Suprapubic skin (tissue), 4 donors: ENCODE data around the gene ITGAE.
"Not testable (repeated sequence)": the region's sequence is repeated elsewhere in the genome, so short reads cannot be mapped to it uniquely, and the experiment has no call there.

Experiments used
- EP300 ChIP-seq: sonication (generic); formaldehyde crosslinking; IDR thresholded peaks from one replicate; pipeline ENCODE4 v1.6.1; 2017; ENCODE audit warnings: antibody characterized with exemption
- POLR2A ChIP-seq, 2 donors: fragments of 450-650 bp; IDR thresholded peaks; one replicate each; pipeline ENCODE4 v1.6.1; 2017; ENCODE audit warnings: antibody characterized with exemption in 2 of 2, mild to moderate bottlenecking in 2 of 2, moderate library complexity in 2 of 2
- POLR2AphosphoS5 ChIP-seq, 3 donors: sonication (generic); formaldehyde crosslinking; IDR thresholded peaks; one replicate each; pipeline ENCODE4 v1.6.1; 2017; ENCODE audit warnings: antibody characterized with exemption in 3 of 3
- TF ChIP-seq, protein P1 (sequence below), 2 donors: fragments of 200-600 bp in 1 of 2; fragments of 450-650 bp in 1 of 2; sonication (generic) in 1 of 2; IDR thresholded peaks; one replicate each; pipeline ENCODE4 v1.5.1; 2016 to 2019; ENCODE audit warnings: antibody characterized with exemption in 2 of 2, mild to moderate bottlenecking in 1 of 2, moderate library complexity in 1 of 2

DNA sequence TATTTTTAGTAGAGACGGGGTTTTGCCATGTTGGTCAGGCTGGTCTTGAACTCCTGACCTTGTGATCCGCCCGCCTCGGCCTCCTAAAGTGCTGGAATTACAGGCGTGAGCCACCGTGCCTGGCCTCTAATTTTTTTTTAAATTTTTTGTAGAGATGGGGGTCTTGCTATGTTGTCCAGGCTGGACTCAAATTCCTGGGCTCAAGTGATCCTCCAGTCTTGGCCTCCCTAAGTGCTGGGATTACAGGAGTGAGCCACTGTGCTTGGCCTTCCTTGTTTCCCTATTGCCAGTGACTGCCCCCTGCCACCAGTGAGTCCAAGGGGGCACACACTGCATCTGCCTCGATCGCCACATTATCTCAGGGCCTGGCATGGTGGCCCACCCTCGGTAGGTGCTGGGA lies 6.8 kb downstream of the ITGAE start:
- TF ChIP-seq POLR2A (IDR thresholded peaks at IDR 0.05); POLR2AphosphoS5 (IDR thresholded peaks at IDR 0.05); EP300: not testable (repeated sequence)
- TF ChIP-seq, protein P1, sequence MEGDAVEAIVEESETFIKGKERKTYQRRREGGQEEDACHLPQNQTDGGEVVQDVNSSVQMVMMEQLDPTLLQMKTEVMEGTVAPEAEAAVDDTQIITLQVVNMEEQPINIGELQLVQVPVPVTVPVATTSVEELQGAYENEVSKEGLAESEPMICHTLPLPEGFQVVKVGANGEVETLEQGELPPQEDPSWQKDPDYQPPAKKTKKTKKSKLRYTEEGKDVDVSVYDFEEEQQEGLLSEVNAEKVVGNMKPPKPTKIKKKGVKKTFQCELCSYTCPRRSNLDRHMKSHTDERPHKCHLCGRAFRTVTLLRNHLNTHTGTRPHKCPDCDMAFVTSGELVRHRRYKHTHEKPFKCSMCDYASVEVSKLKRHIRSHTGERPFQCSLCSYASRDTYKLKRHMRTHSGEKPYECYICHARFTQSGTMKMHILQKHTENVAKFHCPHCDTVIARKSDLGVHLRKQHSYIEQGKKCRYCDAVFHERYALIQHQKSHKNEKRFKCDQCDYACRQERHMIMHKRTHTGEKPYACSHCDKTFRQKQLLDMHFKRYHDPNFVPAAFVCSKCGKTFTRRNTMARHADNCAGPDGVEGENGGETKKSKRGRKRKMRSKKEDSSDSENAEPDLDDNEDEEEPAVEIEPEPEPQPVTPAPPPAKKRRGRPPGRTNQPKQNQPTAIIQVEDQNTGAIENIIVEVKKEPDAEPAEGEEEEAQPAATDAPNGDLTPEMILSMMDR (IDR thresholded peaks at IDR 0.05), result not testable (repeated sequence)
